GM12878 (cell line): ENCODE measurements around the gene TPD52L2. TPM values are rescaled to one million over a fixed set of nuclear protein-coding genes. Genes with fewer than 3 reads are reported as not detected.

Experiments
- ATAC-seq: fragments of 200-7000 bp; cut with Tn5 transposase; 3 replicates; pipeline ENCODE4 v1.9.1; 2020; ENCODE audit warnings: mild to moderate bottlenecking, moderate library complexity
- BruUV-seq: library from RNA; stranded (reverse); fragments of 400-500 nt; replicated peaks from 2 replicates; lab custom pipeline; 2021; lab: Mats Ljungman, UMichigan
- CTCF ChIA-PET: fragments of 300-600 bp; sonication (Branson Sonifier 250); formaldehyde crosslinking; extraction: SDS; loops from one replicate; lab custom pipeline; 2021; ENCODE audit warnings: inconsistent platforms; lab: Yijun Ruan, JAX
- POLR2A ChIA-PET: fragments of 350-600 bp; formaldehyde crosslinking; extraction: SDS; loops from one replicate; lab custom pipeline; 2021; ENCODE audit warnings: inconsistent platforms; lab: Charles Lee
- RAD21 ChIA-PET: fragments of 300-600 bp; sonication (Branson Sonifier 250); formaldehyde crosslinking; loops from one replicate; lab custom pipeline; 2023; ENCODE audit warnings: antibody characterized with exemption; ENCODE audit not compliant: unreplicated experiment; lab: Charles Lee
- SMC1A ChIA-PET: fragments of 300-600 bp; sonication (Branson Sonifier 250); formaldehyde crosslinking; loops from one replicate; lab custom pipeline; 2023; ENCODE audit not compliant: unreplicated experiment, uncharacterized antibody; lab: Charles Lee
- DNase-seq: peaks from one replicate; pipeline ENCODE4 v3.0.0-alpha.2; 2011; ENCODE audit warnings: low read depth, low spot score
- FAIRE-seq: peaks from 3 replicates; lab custom pipeline; 2011; peaks lifted over from hg19 to GRCh38; lab: Jason Lieb, UNC
- H2AFZ ChIP-seq: 2 replicates; pipeline ENCODE4 v1.6.0; 2011; ENCODE audit warnings: low read depth, low read length, control low read depth; ENCODE audit not compliant: control insufficient read depth
- H3K27ac ChIP-seq: 2 replicates; pipeline ENCODE4 v1.5.1; 2011; ENCODE audit warnings: control low read depth; ENCODE audit not compliant: control insufficient read depth, insufficient read depth
- H3K27me3 ChIP-seq, 2 experiments: replicated peaks in 1 of 2; 2 replicates each; pipeline versions ENCODE4 v1.6.0 to v1.6.1; 2011; ENCODE audit warnings: low read length in 1 of 2; ENCODE audit not compliant: control insufficient read depth in 2 of 2, insufficient read depth in 2 of 2
- H3K36me3 ChIP-seq, 2 experiments: 2 replicates each; pipeline ENCODE4 v1.5.1; 2011; ENCODE audit warnings: low read length in 1 of 2; ENCODE audit not compliant: control insufficient read depth in 2 of 2, insufficient read depth in 2 of 2
- H3K4me1 ChIP-seq: 2 replicates; pipeline ENCODE4 v1.6.1; 2011; ENCODE audit warnings: mild to moderate bottlenecking, low read length, moderate library complexity, mixed read lengths; ENCODE audit not compliant: control insufficient read depth, insufficient read depth
- H3K4me2 ChIP-seq: 2 replicates; pipeline ENCODE4 v1.6.0; 2011; ENCODE audit warnings: control low read depth; ENCODE audit not compliant: control insufficient read depth, insufficient read depth
- H3K4me3 ChIP-seq: fragments of 200-600 bp; sonication (generic); 2 replicates; pipeline ENCODE4 v1.5.1; 2016
- H3K79me2 ChIP-seq: 2 replicates; pipeline ENCODE4 v1.6.0; 2011; ENCODE audit warnings: low read length; ENCODE audit not compliant: control insufficient read depth, insufficient read depth
- H3K9ac ChIP-seq: 2 replicates; pipeline ENCODE4 v1.8.0; 2011; ENCODE audit warnings: low read length, control low read depth, mixed read lengths; ENCODE audit not compliant: control insufficient read depth, insufficient read depth
- H3K9me3 ChIP-seq: replicated peaks from 3 replicates; pipeline ENCODE4 v1.5.1; 2011; ENCODE audit warnings: mild to moderate bottlenecking, low read length; ENCODE audit not compliant: control insufficient read depth, insufficient read depth
- H4K20me1 ChIP-seq: 2 replicates; pipeline ENCODE4 v1.6.0; 2011; ENCODE audit not compliant: control insufficient read depth, insufficient read depth
- FOXK2 ChIP-seq: fragments of 450-650 bp; IDR thresholded peaks from 2 replicates; pipeline ENCODE4 v1.6.1; 2017; ENCODE audit warnings: mild to moderate bottlenecking, moderate library complexity
- HDGF ChIP-seq: fragments of 450-650 bp; IDR thresholded peaks from 2 replicates; pipeline ENCODE4 v1.6.1; 2016; ENCODE audit warnings: antibody characterized with exemption
- IKZF1 ChIP-seq: fragments of 450-650 bp; conservative IDR thresholded peaks from 2 replicates; pipeline ENCODE4 v1.6.1; 2017; ENCODE audit warnings: antibody characterized with exemption, mild to moderate bottlenecking
- JUNB ChIP-seq: IDR thresholded peaks from 2 replicates; pipeline ENCODE4 v1.6.1; 2016; ENCODE audit warnings: antibody characterized with exemption, mild to moderate bottlenecking
- KAT2A ChIP-seq: conservative IDR thresholded peaks from 2 replicates; pipeline ENCODE4 v1.6.1; 2011; ENCODE audit warnings: low read depth, low read length; ENCODE audit not compliant: control insufficient read depth
- LARP7 ChIP-seq: fragments of 450-650 bp; IDR thresholded peaks from 2 replicates; pipeline ENCODE4 v1.6.1; 2017; ENCODE audit warnings: mild to moderate bottlenecking
- TARDBP ChIP-seq: IDR thresholded peaks from 2 replicates; pipeline ENCODE4 v1.6.1; 2016; ENCODE audit warnings: borderline replicate concordance
- TBL1XR1 ChIP-seq: IDR thresholded peaks from 2 replicates; pipeline ENCODE4 v1.6.1; 2012; ENCODE audit warnings: low read depth, low read length, improper control_type of control experiment
- TCF7 ChIP-seq: IDR thresholded peaks from 2 replicates; pipeline ENCODE4 v1.6.1; 2014; ENCODE audit warnings: antibody characterized with exemption, borderline replicate concordance
- ZNF217 ChIP-seq: fragments of 450-650 bp; IDR thresholded peaks from 2 replicates; pipeline ENCODE4 v1.6.1; 2017; ENCODE audit warnings: antibody characterized with exemption, mild to moderate bottlenecking
- WGBS: methylation state at CpG from one replicate; pipeline ENCODE4 v1.1.6; 2016; ENCODE audit warnings: low lambda C conversion rate; ENCODE audit not compliant: insufficient replicate concordance, insufficient coverage; ENCODE audit errors: missing lambda C conversion rate; 5-methylcytosine and 5-hydroxymethylcytosine counted together
- in situ Hi-C: fragments of 300-500 bp; cut with MboI; formaldehyde crosslinking; loops from 9 replicates; pipeline ENCODE4 v1.14.3; 2018; ENCODE audit warnings: mixed read lengths
- intact Hi-C: fragments of 100-400 bp; cut with micrococcal nuclease; formaldehyde crosslinking; loops from one replicate; pipeline ENCODE4 v1.14.2; 2022; ENCODE audit not compliant: unreplicated experiment
- polyA plus RNA-seq, 11 experiments: library from polyadenylated mRNA; depleted of rRNA in 4 of 11; unstranded in 6 of 11; stranded (reverse) in 5 of 11; fragments of >200 nt; fragmentation: Nextera tagmentation in 4 of 11; fragmentation: Illumina TruSeq in 1 of 11; extraction: Ambion mirVana in 4 of 11; extraction: Trizol in 1 of 11; gene quantifications; 1 replicate in 1 of 11; 2 replicates in 10 of 11; pipeline versions ENCODE4 v1.2.1 to v1.2.3, GENCODE V29; 2011 to 2016; ENCODE audit warnings: inconsistent platforms in 2 of 11, missing spikeins in 2 of 11, low read depth in 1 of 11
- total RNA-seq, 4 experiments: library from RNA; depleted of rRNA in 3 of 4; stranded (reverse); fragments of >200 nt in 3 of 4; fragmentation: Illumina TruSeq in 1 of 4; extraction: Trizol in 1 of 4; gene quantifications; 2 replicates each; pipeline versions ENCODE4 v1.2.1 to v1.2.3, GENCODE V29; 2013 to 2021
- TF ChIP-seq, protein P1 (sequence below): fragments of 450-650 bp; IDR thresholded peaks from 2 replicates; pipeline ENCODE4 v1.6.1; 2018; ENCODE audit warnings: borderline replicate concordance, mild to moderate bottlenecking; ENCODE audit not compliant: partially characterized antibody
- TF ChIP-seq, protein P2 (sequence below): IDR thresholded peaks from 2 replicates; pipeline ENCODE4 v1.6.1; 2012; ENCODE audit warnings: low read depth, low read length, improper control_type of control experiment
- TF ChIP-seq, protein P3 (sequence below): fragments of 450-650 bp; IDR thresholded peaks from 2 replicates; pipeline ENCODE4 v1.6.1; 2017; ENCODE audit warnings: mild to moderate bottlenecking, low read depth, inconsistent platforms; ENCODE audit not compliant: poor library complexity, severe bottlenecking
- TF ChIP-seq, protein P4 (sequence below): IDR thresholded peaks from 2 replicates; pipeline ENCODE4 v1.6.1; 2012; ENCODE audit warnings: improper control_type of control experiment, low read depth, low read length; ENCODE audit not compliant: insufficient replicate concordance

Gene TPD52L2
- total and polyA plus RNA-seq, 10 of the 15 experiments (the other 5 are each of a cell fraction or from before 2014, with no cell fraction given): 1.6 to 71.0 (median 46.3) TPM

DNA sequence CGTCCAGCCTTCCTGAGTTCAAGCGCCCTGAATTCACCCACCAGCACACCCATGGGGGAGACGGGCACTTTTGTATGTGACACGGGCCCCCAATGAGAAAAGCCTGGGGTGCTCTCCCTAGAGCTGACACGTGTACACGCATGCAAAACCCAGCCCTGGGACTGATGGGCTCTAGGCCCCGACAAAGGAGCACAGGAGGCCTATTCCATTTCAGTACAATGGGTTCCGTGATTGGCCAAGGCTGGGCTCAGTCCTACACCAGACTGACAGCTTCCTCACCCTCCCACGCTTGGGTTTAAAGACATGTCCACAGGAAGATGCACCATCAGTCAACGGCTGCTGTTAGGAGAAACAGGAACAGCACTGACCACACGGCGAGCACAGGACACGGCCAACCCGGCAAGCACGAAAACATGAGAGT, 42.8 kb upstream of the TPD52L2 start:
- ChIA-PET RAD21 (no interaction called here), CTCF (no interaction called here), SMC1A (no interaction called here), POLR2A (no interaction called here)
- peaks cover 0 to 1% of the 10 kb centered on the region in 2 experiments; a peak in 1 of 4 replicates for H3K27me3 ChIP-seq
- H3K27ac ChIP-seq: peak overlapping the region; percentile 24; the same call in 1 of the 2 replicates
- in situ Hi-C loops (no loop called here), intact Hi-C loops (no loop called here)
- DNase-seq: no peak
- WGBS: 63% methylated on average over 15 of the region's 15 CpGs
- H3K79me2 ChIP-seq: no peaks in the 10 kb centered on the region
- H3K4me1 ChIP-seq: 0 out of 2 replicates have a peak, but pooled peaks cover 4% of the 10 kb centered on the region
- no TSS peak for BruUV-seq
- H3K9me3 ChIP-seq: no peaks in the 10 kb centered on the region
- no peak overlapping the region for H2AFZ ChIP-seq
- no peak for FAIRE-seq
- H3K4me3 ChIP-seq: no peak overlapping the region
- H3K4me2 ChIP-seq: no peak overlapping the region
- H3K36me3 ChIP-seq: no peaks in the 10 kb centered on the region
- no peak overlapping the region for H3K9ac ChIP-seq
- H4K20me1 ChIP-seq: peaks cover 3% of the 10 kb centered on the region; the same call in 1 of the 2 replicates
- peak; percentile 72 for ATAC-seq
- no peak for TF ChIP-seq ZNF217
- TF ChIP-seq, protein P1, sequence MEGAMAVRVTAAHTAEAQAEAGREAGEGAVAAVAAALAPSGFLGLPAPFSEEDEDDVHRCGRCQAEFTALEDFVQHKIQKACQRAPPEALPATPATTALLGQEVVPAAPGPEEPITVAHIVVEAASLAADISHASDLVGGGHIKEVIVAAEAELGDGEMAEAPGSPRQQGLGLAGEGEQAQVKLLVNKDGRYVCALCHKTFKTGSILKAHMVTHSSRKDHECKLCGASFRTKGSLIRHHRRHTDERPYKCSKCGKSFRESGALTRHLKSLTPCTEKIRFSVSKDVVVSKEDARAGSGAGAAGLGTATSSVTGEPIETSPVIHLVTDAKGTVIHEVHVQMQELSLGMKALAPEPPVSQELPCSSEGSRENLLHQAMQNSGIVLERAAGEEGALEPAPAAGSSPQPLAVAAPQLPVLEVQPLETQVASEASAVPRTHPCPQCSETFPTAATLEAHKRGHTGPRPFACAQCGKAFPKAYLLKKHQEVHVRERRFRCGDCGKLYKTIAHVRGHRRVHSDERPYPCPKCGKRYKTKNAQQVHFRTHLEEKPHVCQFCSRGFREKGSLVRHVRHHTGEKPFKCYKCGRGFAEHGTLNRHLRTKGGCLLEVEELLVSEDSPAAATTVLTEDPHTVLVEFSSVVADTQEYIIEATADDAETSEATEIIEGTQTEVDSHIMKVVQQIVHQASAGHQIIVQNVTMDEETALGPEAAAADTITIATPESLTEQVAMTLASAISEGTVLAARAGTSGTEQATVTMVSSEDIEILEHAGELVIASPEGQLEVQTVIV: no peak
- TF ChIP-seq KAT2A: no peak
- TF ChIP-seq LARP7: no peak
- TF ChIP-seq TBL1XR1: no peak
- TF ChIP-seq FOXK2: no peak
- TF ChIP-seq, protein P2, sequence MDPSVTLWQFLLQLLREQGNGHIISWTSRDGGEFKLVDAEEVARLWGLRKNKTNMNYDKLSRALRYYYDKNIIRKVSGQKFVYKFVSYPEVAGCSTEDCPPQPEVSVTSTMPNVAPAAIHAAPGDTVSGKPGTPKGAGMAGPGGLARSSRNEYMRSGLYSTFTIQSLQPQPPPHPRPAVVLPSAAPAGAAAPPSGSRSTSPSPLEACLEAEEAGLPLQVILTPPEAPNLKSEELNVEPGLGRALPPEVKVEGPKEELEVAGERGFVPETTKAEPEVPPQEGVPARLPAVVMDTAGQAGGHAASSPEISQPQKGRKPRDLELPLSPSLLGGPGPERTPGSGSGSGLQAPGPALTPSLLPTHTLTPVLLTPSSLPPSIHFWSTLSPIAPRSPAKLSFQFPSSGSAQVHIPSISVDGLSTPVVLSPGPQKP: no peak
- TF ChIP-seq JUNB: no peak
- no peak for TF ChIP-seq TCF7
- TF ChIP-seq TARDBP: no peak
- TF ChIP-seq, protein P3, sequence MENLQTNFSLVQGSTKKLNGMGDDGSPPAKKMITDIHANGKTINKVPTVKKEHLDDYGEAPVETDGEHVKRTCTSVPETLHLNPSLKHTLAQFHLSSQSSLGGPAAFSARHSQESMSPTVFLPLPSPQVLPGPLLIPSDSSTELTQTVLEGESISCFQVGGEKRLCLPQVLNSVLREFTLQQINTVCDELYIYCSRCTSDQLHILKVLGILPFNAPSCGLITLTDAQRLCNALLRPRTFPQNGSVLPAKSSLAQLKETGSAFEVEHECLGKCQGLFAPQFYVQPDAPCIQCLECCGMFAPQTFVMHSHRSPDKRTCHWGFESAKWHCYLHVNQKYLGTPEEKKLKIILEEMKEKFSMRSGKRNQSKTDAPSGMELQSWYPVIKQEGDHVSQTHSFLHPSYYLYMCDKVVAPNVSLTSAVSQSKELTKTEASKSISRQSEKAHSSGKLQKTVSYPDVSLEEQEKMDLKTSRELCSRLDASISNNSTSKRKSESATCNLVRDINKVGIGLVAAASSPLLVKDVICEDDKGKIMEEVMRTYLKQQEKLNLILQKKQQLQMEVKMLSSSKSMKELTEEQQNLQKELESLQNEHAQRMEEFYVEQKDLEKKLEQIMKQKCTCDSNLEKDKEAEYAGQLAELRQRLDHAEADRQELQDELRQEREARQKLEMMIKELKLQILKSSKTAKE: no peak
- no peak for TF ChIP-seq HDGF
- TF ChIP-seq IKZF1: 0 out of 2 replicates have a peak, but pooled peaks have one; percentile 22
- TF ChIP-seq, protein P4, sequence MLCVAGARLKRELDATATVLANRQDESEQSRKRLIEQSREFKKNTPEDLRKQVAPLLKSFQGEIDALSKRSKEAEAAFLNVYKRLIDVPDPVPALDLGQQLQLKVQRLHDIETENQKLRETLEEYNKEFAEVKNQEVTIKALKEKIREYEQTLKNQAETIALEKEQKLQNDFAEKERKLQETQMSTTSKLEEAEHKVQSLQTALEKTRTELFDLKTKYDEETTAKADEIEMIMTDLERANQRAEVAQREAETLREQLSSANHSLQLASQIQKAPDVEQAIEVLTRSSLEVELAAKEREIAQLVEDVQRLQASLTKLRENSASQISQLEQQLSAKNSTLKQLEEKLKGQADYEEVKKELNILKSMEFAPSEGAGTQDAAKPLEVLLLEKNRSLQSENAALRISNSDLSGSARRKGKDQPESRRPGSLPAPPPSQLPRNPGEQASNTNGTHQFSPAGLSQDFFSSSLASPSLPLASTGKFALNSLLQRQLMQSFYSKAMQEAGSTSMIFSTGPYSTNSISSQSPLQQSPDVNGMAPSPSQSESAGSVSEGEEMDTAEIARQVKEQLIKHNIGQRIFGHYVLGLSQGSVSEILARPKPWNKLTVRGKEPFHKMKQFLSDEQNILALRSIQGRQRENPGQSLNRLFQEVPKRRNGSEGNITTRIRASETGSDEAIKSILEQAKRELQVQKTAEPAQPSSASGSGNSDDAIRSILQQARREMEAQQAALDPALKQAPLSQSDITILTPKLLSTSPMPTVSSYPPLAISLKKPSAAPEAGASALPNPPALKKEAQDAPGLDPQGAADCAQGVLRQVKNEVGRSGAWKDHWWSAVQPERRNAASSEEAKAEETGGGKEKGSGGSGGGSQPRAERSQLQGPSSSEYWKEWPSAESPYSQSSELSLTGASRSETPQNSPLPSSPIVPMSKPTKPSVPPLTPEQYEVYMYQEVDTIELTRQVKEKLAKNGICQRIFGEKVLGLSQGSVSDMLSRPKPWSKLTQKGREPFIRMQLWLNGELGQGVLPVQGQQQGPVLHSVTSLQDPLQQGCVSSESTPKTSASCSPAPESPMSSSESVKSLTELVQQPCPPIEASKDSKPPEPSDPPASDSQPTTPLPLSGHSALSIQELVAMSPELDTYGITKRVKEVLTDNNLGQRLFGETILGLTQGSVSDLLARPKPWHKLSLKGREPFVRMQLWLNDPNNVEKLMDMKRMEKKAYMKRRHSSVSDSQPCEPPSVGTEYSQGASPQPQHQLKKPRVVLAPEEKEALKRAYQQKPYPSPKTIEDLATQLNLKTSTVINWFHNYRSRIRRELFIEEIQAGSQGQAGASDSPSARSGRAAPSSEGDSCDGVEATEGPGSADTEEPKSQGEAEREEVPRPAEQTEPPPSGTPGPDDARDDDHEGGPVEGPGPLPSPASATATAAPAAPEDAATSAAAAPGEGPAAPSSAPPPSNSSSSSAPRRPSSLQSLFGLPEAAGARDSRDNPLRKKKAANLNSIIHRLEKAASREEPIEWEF: no peak
